NOMO-1 treated with dmso at 0.1 percent for 144 hours (cell line): ENCODE measurements around the gene GRIN2D.

ENCODE experiments used
- DNase-seq: peaks from one replicate; lab custom pipeline; 2025; ENCODE audit not compliant: unreplicated experiment; lab: John Stamatoyannopoulos, UW

GRIN2D gene

DNA sequence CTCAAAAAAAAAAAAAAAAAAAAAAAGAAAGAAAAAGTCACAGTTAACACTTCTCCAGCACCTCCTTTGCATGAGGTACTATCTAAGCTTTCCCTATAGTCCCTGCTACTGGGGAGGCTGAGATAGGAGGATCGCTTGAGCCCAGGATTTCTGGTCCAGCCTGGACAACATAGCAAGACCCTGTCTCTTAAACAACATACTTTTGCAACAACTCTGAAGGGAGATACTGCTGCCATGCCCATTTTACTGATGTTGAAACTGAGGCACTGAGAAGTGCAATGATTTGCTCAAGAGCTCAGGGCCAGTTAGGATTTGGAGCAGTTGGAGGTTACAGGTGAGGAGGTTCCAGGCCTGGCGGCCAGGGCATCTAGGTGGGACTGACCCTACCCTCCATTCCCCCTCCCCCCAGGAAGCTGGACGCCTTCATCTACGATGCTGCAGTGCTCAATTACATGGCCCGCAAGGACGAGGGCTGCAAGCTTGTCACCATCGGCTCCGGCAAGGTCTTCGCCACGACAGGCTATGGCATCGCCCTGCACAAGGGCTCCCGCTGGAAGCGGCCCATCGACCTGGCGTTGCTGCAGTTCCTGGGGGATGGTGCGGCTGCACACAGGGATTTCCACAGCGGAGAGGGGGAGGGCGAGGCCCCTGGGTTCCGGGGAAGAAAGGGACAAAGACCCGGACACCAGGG lies 48.0 kb downstream of the GRIN2D start:
- no peak for DNase-seq

GRCh38 chr19:48442116-48443035 lies 48.9 kb downstream of the GRIN2D start:
- DNase-seq, result no peak

GRCh38 chr19:48443256-48443655 lies 49.8 kb downstream of the GRIN2D start:
- no peak for DNase-seq
